Activated naive CD4-positive, alpha-beta T cell treated with Interleukin-2 at 50 U/mL for 16 hours (primary cell): ENCODE measurements around the gene STRA8.
"Not testable (repeated sequence)": the region's sequence is repeated elsewhere in the genome, so short reads cannot be mapped to it uniquely, and the experiment has no call there.

Source experiments
- DNase-seq: peaks from one replicate; pipeline ENCODE4 v3.0.0-alpha.2; 2020

The STRA8 gene

GRCh38 chr7:135206941-135207391, 26.7 kb upstream of the STRA8 start:
- DNase-seq, result no peak

GRCh38 chr7:135207406-135208101, 26.1 kb upstream of the STRA8 start:
- no peak for DNase-seq

- DNase-seq, result no peak
These were observed 25.4 kb upstream of the STRA8 start for GRCh38 chr7:135208102-135208793.

GRCh38 chr7:135209225-135209834, 24.3 kb upstream of the STRA8 start:
- no peak for DNase-seq

GRCh38 chr7:135210888-135211178, 22.8 kb upstream of the STRA8 start:
- DNase-seq, result no peak

- peak; percentile 97 for DNase-seq
These were observed 22.3 kb upstream of the STRA8 start, which contains the start of gene WDR91 for GRCh38 chr7:135211179-135211945. WDR91 (minus strand) TSS chr7:135211526; CDS start chr7:135211502, 24 bp downstream.

- DNase-seq, result not testable (repeated sequence)
These were observed 21.5 kb upstream of the STRA8 start for GRCh38 chr7:135211946-135212685.

- no peak for DNase-seq
These were observed 19.8 kb upstream of the STRA8 start for GRCh38 chr7:135213831-135214230.

GRCh38 chr7:135215180-135215579, 18.5 kb upstream of the STRA8 start:
- no peak for DNase-seq

- DNase-seq, result no peak
These were observed 17.9 kb upstream of the STRA8 start for GRCh38 chr7:135215698-135216097.

- DNase-seq, result no peak
These were observed 15.8 kb upstream of the STRA8 start for GRCh38 chr7:135217645-135218509.

GRCh38 chr7:135224027-135224426, 9.6 kb upstream of the STRA8 start:
- DNase-seq, result no peak

GRCh38 chr7:135231686-135232085, 2.0 kb upstream of the STRA8 start:
- DNase-seq, result no peak

- DNase-seq, result no peak
These were observed 1.6 kb upstream of the STRA8 start for GRCh38 chr7:135232087-135232486.

GRCh38 chr7:135232720-135233119, 918 bp upstream of the STRA8 start:
- DNase-seq, result no peak

GRCh38 chr7:135234095-135234494, 457 bp downstream of the STRA8 start:
- DNase-seq, result not testable (repeated sequence)

GRCh38 chr7:135234727-135235126, 1.1 kb downstream of the STRA8 start:
- no peak for DNase-seq

- DNase-seq, result no peak
These were observed 2.2 kb downstream of the STRA8 start for GRCh38 chr7:135235841-135236240.

GRCh38 chr7:135236727-135237126, 3.1 kb downstream of the STRA8 start:
- no peak for DNase-seq

GRCh38 chr7:135238112-135238744, 4.6 kb downstream of the STRA8 start:
- no peak for DNase-seq

GRCh38 chr7:135239263-135239662, 5.6 kb downstream of the STRA8 start:
- DNase-seq, result no peak
